GM12864 (cell line): ENCODE results near the gene OPN4.
"Not testable (repeated sequence)": the region's sequence is repeated elsewhere in the genome, so short reads cannot be mapped to it uniquely, and the experiment has no call there.

Experiments used
- DNase-seq: peaks from one replicate; pipeline ENCODE4 v3.0.0-alpha.2; 2011; ENCODE audit warnings: low read depth
- H3K4me3 ChIP-seq: 2 replicates; pipeline ENCODE4 v1.5.1; 2011; ENCODE audit warnings: mild to moderate bottlenecking, low read depth, low read length, control low read depth
- CTCF ChIP-seq: IDR thresholded peaks from 2 replicates; pipeline ENCODE4 v1.5.1; 2011; ENCODE audit warnings: low read depth, mild to moderate bottlenecking, moderate library complexity, low read length, control low read depth, inconsistent platforms; ENCODE audit errors: missing control alignments

OPN4 gene

DNA sequence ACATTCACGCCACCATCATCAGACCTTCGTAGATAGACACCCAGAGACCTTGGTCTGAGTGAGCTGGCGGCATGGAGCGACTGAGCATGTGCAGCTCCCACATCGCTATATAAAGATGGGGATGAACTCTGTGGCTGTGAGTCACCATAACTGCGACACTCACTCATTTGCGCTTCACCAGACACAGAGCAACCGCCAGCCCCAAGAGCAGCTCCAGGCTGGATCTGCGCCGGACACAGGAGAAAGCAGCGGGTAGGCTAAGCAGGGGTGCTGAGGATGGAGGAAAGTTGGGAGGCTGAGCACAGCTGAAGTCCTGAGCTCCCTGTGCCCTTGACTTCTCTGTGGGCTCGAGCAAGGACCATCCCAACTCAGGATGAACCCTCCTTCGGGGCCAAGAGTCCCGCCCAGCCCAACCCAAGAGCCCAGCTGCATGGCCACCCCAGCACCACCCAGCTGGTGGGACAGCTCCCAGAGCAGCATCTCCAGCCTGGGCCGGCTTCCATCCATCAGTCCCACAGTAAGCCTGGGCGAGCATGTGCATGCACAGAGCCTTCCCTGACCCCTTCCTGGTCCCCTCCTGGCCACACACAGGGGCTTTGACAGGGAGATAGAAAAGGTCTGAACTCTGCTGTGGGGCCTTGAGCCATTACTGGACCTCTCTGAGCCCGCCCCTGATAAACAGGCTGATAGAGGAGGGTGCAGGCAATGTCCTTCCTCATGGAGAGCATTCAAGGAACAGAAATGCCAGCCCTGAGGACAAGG lies at the start of gene OPN4:
TSS of gene OPN4 (plus strand) at position 137 of the 762 bp plus-strand sequence. CDS start at position 374, 237 bp downstream.
- DNase-seq, result no peak
- TF ChIP-seq CTCF, result no peak
- no peak within 1 kb of the TSS for H3K4me3 ChIP-seq

GRCh38 chr10:86607674-86608073 lies 46.7 kb upstream of the OPN4 start:
- no peak for DNase-seq
- no peak for TF ChIP-seq CTCF

GRCh38 chr10:86609920-86610319 lies 44.4 kb upstream of the OPN4 start:
- TF ChIP-seq CTCF, result no peak
- DNase-seq, result no peak
- H3K4me3 ChIP-seq, result no peak overlapping the region

More at GRCh38 chr10:86607674-86608073, 46.7 kb upstream of the OPN4 start:
- no peak overlapping the region for H3K4me3 ChIP-seq

DNA sequence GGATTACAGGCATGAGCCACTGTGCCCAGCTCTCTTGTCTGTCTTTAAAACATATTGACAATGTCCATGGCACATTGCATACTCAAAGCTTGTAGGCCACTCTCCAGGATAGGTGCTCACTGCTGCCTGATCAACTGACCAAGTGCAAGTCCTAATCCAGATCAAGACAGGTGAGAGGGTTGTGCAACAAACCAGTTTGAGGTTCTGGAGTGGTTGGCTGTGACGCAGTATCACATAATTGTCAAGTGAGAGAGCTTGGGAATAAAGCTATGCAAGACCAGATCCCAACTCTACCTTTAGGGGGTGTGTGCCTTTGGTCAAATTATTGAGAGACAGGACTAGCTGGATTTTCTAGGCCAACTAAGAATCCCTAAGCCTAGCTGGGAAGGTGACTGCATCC lies 43.0 kb upstream of the OPN4 start:
- no peak for DNase-seq
- no peak for TF ChIP-seq CTCF
- no peak overlapping the region for H3K4me3 ChIP-seq

GRCh38 chr10:86613096-86613495 lies 41.3 kb upstream of the OPN4 start:
- no peak for DNase-seq
- no peak overlapping the region for H3K4me3 ChIP-seq
- no peak for TF ChIP-seq CTCF

DNA sequence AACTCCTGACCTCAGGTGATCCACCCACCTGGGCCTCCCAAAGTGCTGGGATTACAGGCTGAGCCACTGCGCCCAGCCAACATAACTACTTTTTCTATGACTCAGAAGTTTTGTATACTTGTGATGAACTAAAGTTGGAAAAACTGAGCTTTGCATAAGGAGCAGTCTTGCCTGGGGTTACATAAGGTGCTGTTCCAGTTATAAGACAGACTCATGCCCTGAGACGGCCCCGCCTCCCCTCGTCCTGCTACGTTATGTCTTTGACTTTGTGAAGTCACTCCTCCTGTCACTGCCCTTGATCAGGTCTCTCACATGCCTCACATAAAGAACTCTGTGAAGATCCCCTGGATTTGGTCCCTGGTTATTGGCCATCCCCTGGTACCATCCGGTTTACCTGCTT lies 40.4 kb upstream of the OPN4 start:
- no peak for TF ChIP-seq CTCF
- H3K4me3 ChIP-seq, result no peak overlapping the region
- DNase-seq, result no peak

GRCh38 chr10:86614853-86615252 lies 39.5 kb upstream of the OPN4 start:
- TF ChIP-seq CTCF, result no peak
- no peak overlapping the region for H3K4me3 ChIP-seq
- no peak for DNase-seq

- DNase-seq, H3K4me3 ChIP-seq: not testable (repeated sequence)
These were observed 37.1 kb upstream of the OPN4 start for GRCh38 chr10:86617278-86617677.
